GM12878 (cell line): Measurements from ENCODE around the gene CMTM4. TPM values are rescaled to one million over a fixed set of nuclear protein-coding genes. Genes with fewer than 3 reads are reported as not detected.

Source experiments
- ATAC-seq: fragments of 200-7000 bp; cut with Tn5 transposase; 3 replicates; pipeline ENCODE4 v1.9.1; 2020; ENCODE audit warnings: mild to moderate bottlenecking, moderate library complexity
- BruUV-seq: library from RNA; stranded (reverse); fragments of 400-500 nt; replicated peaks from 2 replicates; lab custom pipeline; 2021; lab: Mats Ljungman, UMichigan
- CTCF ChIA-PET: fragments of 300-600 bp; sonication (Branson Sonifier 250); formaldehyde crosslinking; extraction: SDS; loops from one replicate; lab custom pipeline; 2021; ENCODE audit warnings: inconsistent platforms; lab: Yijun Ruan, JAX
- POLR2A ChIA-PET: fragments of 350-600 bp; formaldehyde crosslinking; extraction: SDS; loops from one replicate; lab custom pipeline; 2021; ENCODE audit warnings: inconsistent platforms; lab: Charles Lee
- RAD21 ChIA-PET: fragments of 300-600 bp; sonication (Branson Sonifier 250); formaldehyde crosslinking; loops from one replicate; lab custom pipeline; 2023; ENCODE audit warnings: antibody characterized with exemption; ENCODE audit not compliant: unreplicated experiment; lab: Charles Lee
- SMC1A ChIA-PET: fragments of 300-600 bp; sonication (Branson Sonifier 250); formaldehyde crosslinking; loops from one replicate; lab custom pipeline; 2023; ENCODE audit not compliant: unreplicated experiment, uncharacterized antibody; lab: Charles Lee
- DNase-seq: peaks from one replicate; pipeline ENCODE4 v3.0.0-alpha.2; 2011; ENCODE audit warnings: low read depth, low spot score
- FAIRE-seq: peaks from 3 replicates; lab custom pipeline; 2011; peaks lifted over from hg19 to GRCh38; lab: Jason Lieb, UNC
- H2AFZ ChIP-seq: 2 replicates; pipeline ENCODE4 v1.6.0; 2011; ENCODE audit warnings: low read depth, low read length, control low read depth; ENCODE audit not compliant: control insufficient read depth
- H3K27ac ChIP-seq: 2 replicates; pipeline ENCODE4 v1.5.1; 2011; ENCODE audit warnings: control low read depth; ENCODE audit not compliant: control insufficient read depth, insufficient read depth
- H3K27me3 ChIP-seq, 2 experiments: replicated peaks in 1 of 2; 2 replicates each; pipeline versions ENCODE4 v1.6.0 to v1.6.1; 2011; ENCODE audit warnings: low read length in 1 of 2; ENCODE audit not compliant: control insufficient read depth in 2 of 2, insufficient read depth in 2 of 2
- H3K36me3 ChIP-seq, 2 experiments: 2 replicates each; pipeline ENCODE4 v1.5.1; 2011; ENCODE audit warnings: low read length in 1 of 2; ENCODE audit not compliant: control insufficient read depth in 2 of 2, insufficient read depth in 2 of 2
- H3K4me1 ChIP-seq: 2 replicates; pipeline ENCODE4 v1.6.1; 2011; ENCODE audit warnings: mild to moderate bottlenecking, low read length, moderate library complexity, mixed read lengths; ENCODE audit not compliant: control insufficient read depth, insufficient read depth
- H3K4me2 ChIP-seq: 2 replicates; pipeline ENCODE4 v1.6.0; 2011; ENCODE audit warnings: control low read depth; ENCODE audit not compliant: control insufficient read depth, insufficient read depth
- H3K4me3 ChIP-seq: fragments of 200-600 bp; sonication (generic); 2 replicates; pipeline ENCODE4 v1.5.1; 2016
- H3K79me2 ChIP-seq: 2 replicates; pipeline ENCODE4 v1.6.0; 2011; ENCODE audit warnings: low read length; ENCODE audit not compliant: control insufficient read depth, insufficient read depth
- H3K9ac ChIP-seq: 2 replicates; pipeline ENCODE4 v1.8.0; 2011; ENCODE audit warnings: low read length, control low read depth, mixed read lengths; ENCODE audit not compliant: control insufficient read depth, insufficient read depth
- H3K9me3 ChIP-seq: replicated peaks from 3 replicates; pipeline ENCODE4 v1.5.1; 2011; ENCODE audit warnings: mild to moderate bottlenecking, low read length; ENCODE audit not compliant: control insufficient read depth, insufficient read depth
- H4K20me1 ChIP-seq: 2 replicates; pipeline ENCODE4 v1.6.0; 2011; ENCODE audit not compliant: control insufficient read depth, insufficient read depth
- IRF5 ChIP-seq: fragments of 450-650 bp; IDR thresholded peaks from 2 replicates; pipeline ENCODE4 v1.6.1; 2017; ENCODE audit warnings: borderline replicate concordance
- MXI1 ChIP-seq: fragments of 150-350 bp; IDR thresholded peaks from 2 replicates; pipeline ENCODE4 v1.6.1; 2011; ENCODE audit warnings: low read depth, mild to moderate bottlenecking, inconsistent platforms, low read length, improper control_type of control experiment
- NFYA ChIP-seq: IDR thresholded peaks from 2 replicates; pipeline ENCODE4 v1.6.1; 2011; ENCODE audit warnings: low read depth, mild to moderate bottlenecking, low read length, improper control_type of control experiment, borderline replicate concordance
- NKRF ChIP-seq: fragments of 450-650 bp; conservative IDR thresholded peaks from 2 replicates; pipeline ENCODE4 v1.6.1; 2017; ENCODE audit warnings: mild to moderate bottlenecking, moderate library complexity
- TARDBP ChIP-seq: IDR thresholded peaks from 2 replicates; pipeline ENCODE4 v1.6.1; 2016; ENCODE audit warnings: borderline replicate concordance
- WGBS: methylation state at CpG from one replicate; pipeline ENCODE4 v1.1.6; 2016; ENCODE audit warnings: low lambda C conversion rate; ENCODE audit not compliant: insufficient replicate concordance, insufficient coverage; ENCODE audit errors: missing lambda C conversion rate; 5-methylcytosine and 5-hydroxymethylcytosine counted together
- in situ Hi-C: fragments of 300-500 bp; cut with MboI; formaldehyde crosslinking; loops from 9 replicates; pipeline ENCODE4 v1.14.3; 2018; ENCODE audit warnings: mixed read lengths
- intact Hi-C: fragments of 100-400 bp; cut with micrococcal nuclease; formaldehyde crosslinking; loops from one replicate; pipeline ENCODE4 v1.14.2; 2022; ENCODE audit not compliant: unreplicated experiment
- polyA plus RNA-seq, 11 experiments: library from polyadenylated mRNA; depleted of rRNA in 4 of 11; unstranded in 6 of 11; stranded (reverse) in 5 of 11; fragments of >200 nt; fragmentation: Nextera tagmentation in 4 of 11; fragmentation: Illumina TruSeq in 1 of 11; extraction: Ambion mirVana in 4 of 11; extraction: Trizol in 1 of 11; gene quantifications; 1 replicate in 1 of 11; 2 replicates in 10 of 11; pipeline versions ENCODE4 v1.2.1 to v1.2.3, GENCODE V29; 2011 to 2016; ENCODE audit warnings: inconsistent platforms in 2 of 11, missing spikeins in 2 of 11, low read depth in 1 of 11
- total RNA-seq, 4 experiments: library from RNA; depleted of rRNA in 3 of 4; stranded (reverse); fragments of >200 nt in 3 of 4; fragmentation: Illumina TruSeq in 1 of 4; extraction: Trizol in 1 of 4; gene quantifications; 2 replicates each; pipeline versions ENCODE4 v1.2.1 to v1.2.3, GENCODE V29; 2013 to 2021

CMTM4 gene
- total and polyA plus RNA-seq, 10 of the 15 experiments (the other 5 are each of a cell fraction or from before 2014, with no cell fraction given): 0.02 to 0.43 (median 0.15) TPM; not detected in 2

- Histone ChIP-seq H3K36me3 (no peaks in the 10 kb centered on the region), H3K27ac (no peak overlapping the region), H3K27me3 (peaks cover 0 to 1% of the 10 kb centered on the region in 2 experiments; a peak in 2 of 4 replicates), H3K9me3 (no peaks in the 10 kb centered on the region), H3K4me2 (no peak overlapping the region), H3K4me1 (no peaks in the 10 kb centered on the region), H3K79me2 (no peaks in the 10 kb centered on the region), H2AFZ (no peak overlapping the region), H3K4me3 (no peak overlapping the region), H4K20me1 (no peaks in the 10 kb centered on the region; the same call in 1 of the 2 replicates), H3K9ac (no peak overlapping the region)
- TF ChIP-seq TARDBP (no peak), MXI1 (no peak), IRF5 (no peak), NKRF (no peak), NFYA (no peak)
- ChIA-PET CTCF (interaction anchor here (1.2 kb wide), 1 partner anchor 13 kb away, joined by 4 read pairs; no protein-coding TSS in a partner anchor), POLR2A (no interaction called here), SMC1A (no interaction called here), RAD21 (no interaction called here)
- no TSS peak for BruUV-seq
- ATAC-seq (no peak), DNase-seq (no peak), FAIRE-seq (no peak)
- in situ Hi-C loops (no loop called here), intact Hi-C loops (no loop called here)
- 46% methylated on average over 3 of the region's 3 CpGs for WGBS
Measured at GRCh38 chr16:66637806-66638205, 58.7 kb downstream of the CMTM4 start.
